Skin of body (tissue), 2 donors: Measurements from ENCODE around the gene CTNNA2. TPM values are rescaled to one million over a fixed set of nuclear protein-coding genes. Genes with fewer than 3 reads are reported as not detected.

ENCODE experiments used
- DNase-seq: peaks from one replicate; lab custom pipeline; 2025; lab: John Stamatoyannopoulos, UW
- total RNA-seq: library from RNA; depleted of rRNA; stranded (reverse); fragments of >200 nt; gene quantifications from one replicate; pipeline ENCODE4 v1.2.3, GENCODE V29; 2014

The CTNNA2 gene
- total RNA-seq, 1 donor from 2014 or later = 0.49 TPM

DNA sequence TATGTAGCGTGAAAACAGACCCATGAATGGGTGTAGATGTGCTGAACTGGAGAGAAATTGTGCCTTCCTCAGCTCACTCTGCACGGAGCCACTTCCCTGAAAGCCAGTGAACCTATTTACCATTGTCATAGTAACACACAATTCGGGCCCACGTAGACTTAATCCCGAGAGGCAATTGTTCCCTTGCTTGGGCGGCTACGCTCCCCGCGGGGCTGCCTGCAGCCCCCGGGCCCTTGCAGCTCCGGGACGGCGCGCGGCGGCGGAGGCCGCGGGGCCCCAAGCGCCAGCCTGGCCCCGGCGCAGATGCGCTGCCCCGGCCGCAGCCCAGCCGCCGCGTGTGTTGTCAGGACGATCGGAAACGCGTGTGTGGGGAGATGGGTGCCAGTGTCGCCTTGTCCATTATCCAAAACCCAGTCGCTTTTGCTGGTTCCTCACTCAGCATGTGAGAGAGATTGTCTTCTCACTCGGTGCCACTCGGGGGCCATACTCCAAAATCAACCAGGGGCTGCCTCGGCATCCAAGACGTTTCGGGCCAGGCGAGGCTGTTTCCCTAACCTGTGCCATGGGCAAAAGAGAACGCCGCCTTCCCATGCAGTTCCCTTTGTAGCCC is 809.6 kb downstream of the CTNNA2 start:
- no peak for DNase-seq

DNA sequence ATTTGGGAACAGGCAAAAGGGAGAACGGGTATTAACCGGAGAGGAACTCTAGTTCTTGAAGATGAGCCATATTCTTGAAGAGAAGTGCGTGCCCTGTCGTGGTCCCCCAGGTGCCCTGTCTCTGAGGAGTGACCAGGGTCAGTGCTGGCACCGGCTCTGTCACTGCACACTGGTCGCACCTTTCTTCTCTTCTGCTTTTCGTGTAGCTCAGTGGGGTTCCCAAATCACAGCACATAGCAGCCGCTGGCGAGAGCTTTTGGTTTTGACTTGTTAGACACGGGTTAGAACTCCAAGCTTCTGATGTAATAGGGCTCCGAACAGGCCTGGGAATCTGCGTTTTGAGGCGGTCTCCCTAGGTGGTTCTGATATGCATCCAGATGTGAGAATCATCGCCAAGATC is 810.1 kb downstream of the CTNNA2 start:
- no peak for DNase-seq

DNA sequence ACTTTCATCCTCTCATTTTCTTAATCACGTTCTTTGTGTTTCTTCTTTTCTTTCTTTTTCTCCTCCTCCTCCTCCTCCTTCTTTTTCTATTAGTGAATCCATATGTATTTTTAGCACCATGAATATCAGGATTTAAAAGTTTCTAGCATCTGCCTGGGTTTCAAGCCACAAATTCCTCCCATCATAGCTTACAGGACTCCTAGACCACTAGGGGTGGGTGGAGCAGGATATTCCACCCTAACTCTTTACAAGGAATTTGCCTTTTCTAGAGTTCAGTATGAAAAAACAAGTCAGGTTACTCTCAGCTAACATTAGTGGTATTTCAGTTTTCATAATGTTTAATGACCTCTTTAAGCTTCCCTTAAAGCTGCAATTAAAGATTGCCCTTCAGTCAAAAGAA is 810.8 kb downstream of the CTNNA2 start:
- DNase-seq = no peak

DNA sequence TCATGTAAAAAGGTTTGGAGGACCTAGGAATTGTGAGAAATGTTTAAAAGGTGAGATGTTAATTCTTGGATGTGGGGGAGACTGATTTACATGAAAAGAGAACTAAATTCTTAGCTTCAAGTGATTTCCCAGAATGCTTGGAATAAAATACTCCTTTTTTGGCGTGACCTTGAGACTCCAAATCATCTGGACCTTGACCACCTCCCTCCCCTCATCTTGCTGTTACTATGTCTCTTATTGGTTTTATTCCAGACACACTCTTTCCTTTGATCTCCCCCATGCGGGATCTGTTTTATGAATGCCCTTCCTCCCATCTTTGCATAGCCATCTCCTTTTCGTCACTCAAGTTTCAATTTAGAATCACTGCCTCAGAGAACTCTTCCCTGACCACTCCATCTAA is 811.7 kb downstream of the CTNNA2 start:
- DNase-seq = no peak

DNA sequence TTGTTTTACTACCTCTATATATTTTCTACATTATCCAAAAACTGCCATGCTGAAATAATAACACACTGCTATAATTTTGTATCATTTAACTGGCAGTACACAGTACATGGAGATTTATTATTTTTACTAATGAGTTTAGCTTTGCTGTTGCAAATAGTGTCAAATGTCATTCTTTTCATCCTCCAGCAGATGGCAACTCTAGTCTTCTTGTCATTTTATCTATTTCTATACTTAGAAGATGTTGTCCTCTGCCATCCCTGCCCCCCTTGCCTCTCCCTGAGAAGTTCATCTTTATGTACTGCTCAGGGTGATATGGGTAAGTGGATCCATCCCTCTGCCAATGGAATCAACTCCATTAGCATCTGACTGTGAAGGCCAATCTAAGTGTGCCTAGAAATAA is 813.4 kb downstream of the CTNNA2 start:
- peak; percentile 7 for DNase-seq

DNA sequence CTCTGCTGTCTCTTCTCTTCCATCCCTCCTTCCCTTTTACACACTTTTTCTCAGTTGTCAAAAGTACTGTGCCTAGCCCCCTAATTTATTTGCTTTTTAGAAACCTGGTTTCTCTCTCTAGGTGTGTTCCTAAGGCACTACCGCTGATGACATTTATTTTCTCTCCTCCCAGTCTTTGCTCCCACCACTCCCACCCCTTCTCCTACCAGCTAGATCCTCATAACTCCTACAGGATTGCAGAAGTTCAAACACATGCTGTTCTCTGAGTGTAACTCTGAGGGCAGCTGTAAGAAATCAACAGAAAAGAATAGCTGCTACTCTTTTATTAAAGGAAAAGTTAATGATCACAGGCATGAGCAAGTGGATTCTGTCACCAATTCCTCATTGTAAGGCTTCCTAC is 814.0 kb downstream of the CTNNA2 start:
- no peak for DNase-seq

DNA sequence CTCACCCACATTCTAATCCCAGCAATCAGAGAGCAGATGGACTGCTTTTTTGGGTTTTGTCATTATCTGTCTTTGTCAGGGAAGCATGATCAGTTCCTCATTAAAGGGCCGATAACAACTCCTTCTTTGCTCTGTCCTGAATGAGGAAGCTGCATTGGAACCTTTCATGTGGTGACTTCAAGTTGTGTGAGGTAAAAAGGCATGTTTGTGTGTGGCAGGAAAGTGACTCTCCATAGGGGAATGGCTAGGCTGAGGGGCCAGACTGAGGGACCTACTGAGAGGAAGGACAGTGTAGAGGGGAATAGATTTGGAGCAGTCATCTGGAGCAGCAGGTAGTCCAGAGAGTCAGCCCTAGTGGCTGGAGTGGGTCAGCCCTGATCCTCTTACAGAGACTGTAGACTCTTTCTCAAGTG is 815.3 kb downstream of the CTNNA2 start:
- no peak for DNase-seq

DNA sequence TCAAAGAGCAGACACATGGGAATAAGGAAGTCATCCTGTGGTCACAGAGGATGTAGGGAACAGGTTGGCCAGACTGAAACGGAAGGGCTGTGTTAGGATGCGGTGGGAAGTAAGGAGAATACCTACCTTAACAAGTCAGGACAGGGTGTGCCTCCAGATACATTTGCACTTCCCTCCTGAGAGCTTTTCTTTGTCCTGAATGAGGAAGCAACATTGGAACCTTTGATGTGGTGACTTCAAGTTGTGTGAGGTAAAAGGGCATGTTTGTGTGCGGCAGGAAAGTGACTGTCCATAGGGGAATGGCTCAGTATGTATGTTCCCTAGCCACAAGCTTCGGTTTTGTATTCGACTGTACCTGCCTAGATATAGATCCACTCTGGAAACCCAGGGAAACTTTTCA is 816.6 kb downstream of the CTNNA2 start:
- DNase-seq = no peak

DNA sequence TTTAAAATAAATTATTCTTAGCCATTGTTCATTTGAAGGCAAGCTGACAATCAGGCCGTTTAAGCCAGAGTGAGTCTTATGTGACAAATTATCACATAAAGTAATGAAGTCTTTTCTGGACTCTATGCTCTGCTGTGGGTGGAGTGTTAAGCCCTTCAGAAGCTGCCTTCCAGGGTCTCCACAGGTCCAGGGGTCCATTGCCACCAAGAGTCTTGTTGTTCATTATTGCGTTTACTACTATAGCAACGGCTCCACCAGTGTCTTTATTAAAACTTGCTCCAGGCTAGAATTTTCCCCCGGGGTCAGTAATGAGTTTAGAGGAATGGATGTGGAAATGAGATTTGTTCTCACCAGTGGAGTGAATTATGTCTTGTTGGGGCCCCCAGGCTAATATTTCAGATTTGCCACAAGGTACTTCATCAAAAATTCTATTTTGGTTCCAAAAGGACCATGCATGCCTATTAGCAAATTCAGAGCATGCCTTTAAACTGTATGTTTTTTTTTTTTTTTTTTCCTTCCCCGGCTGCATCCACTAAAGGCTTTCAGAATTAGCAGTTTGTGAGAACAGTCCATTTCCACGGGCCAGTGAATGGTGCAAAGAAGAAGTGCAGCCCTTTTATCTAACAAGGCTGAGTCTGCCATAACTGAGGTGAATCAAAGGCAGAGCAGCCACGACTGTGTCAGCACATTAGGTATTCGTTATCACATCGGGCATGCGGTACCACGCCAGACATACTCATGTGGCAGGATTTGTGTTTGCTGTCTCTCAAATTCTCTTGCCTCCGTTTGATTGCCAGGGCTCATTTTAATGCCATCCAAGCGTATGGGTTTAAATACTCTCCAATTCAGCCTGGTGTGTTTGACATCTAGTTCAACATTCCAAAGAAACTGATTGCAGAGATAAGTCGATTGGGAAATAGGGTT is 817.9 kb downstream of the CTNNA2 start:
- DNase-seq = no peak

DNA sequence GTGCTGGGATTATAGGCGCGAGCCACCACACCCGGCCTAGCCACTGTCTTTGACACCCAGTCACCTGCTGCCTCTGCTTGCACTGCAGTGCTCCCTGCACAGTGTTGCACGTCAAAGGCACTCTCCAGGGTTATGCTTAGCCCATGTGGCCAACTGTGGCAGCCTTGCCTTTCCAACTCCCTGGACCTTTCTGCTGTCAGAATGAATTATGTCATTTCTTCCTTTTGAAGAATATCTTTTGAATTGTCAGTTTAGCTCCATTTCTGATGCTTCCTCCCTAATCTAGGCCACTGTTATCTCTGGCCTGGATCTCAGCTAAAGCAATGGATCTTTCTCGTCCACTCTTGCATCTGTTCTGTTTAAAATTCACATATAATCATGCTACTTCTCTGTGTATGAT is 821.0 kb downstream of the CTNNA2 start:
- no peak for DNase-seq

DNA sequence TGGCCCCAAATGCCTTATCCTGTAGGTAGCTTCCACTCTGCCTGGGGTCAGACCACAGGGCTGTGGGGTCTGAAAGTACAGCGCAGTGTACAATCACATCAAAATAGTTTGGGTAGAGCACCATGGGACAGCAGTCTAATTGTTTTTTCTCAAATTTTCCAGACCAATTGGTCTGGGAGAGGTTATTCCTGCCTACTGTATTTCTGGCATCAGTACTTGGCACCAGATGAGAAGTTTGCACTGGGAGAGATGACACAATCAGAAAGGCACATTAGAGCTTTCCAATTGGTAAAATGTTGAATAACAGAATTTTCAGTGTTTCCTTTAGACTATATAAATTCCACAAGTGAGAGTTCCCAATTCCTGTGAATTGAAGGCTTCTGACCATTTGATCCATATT is 822.6 kb downstream of the CTNNA2 start:
- no peak for DNase-seq

DNA sequence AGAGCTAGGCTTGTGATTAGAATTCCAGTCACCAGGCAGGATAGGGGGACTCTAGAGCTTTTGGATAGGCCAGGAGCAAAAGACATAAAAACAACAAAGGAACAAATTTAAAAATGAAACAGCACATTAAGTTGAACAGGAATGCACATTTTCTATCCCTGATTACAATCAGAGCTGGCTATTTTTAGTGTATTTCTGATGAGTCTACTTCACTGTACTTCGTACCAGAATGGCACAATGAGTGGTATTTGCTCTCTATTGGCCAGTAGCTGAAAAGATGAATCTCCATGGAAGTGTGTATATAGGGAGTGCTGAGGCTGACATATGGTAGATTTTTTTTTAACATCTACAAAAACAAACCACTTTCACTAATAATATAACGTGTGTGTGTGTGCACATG is 825.9 kb downstream of the CTNNA2 start:
- no peak for DNase-seq

DNA sequence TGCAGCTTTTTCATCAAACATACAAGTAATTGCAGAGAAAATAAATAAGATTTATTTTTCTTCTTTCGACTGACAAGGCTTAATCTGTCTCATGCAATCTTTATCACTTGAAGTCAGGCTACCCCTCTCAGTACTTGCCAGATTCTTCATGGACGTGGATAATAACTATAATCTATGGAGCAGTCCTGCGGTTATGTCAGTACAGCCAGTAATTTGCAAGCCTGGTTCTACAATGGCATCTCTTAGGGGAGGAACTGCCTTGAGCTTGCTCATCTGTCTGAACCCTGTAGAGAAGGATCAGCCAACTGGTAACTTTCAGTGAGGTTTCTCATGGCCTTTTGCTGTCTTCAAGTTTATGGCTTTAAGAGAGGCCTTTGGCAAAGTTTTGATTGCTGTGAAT is 827.2 kb downstream of the CTNNA2 start:
- DNase-seq = no peak

DNA sequence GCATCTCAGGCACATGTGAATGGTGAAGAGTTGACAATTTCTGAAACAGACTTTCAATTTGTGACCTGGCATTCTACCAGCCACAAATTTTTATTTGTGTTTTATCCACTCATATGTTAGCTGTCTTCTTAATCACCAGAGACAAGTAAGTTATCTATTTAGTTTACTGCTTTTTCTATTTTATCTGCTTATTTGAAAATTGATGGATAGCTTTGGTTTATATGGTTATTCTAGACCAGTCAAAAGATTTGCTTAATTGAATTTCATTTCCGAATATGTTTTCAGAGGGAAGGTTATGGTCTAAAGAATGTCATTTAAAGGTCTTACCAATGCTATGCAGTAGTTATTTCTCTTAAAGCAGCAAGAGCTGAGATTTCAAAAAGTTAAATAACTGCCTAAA is 835.2 kb downstream of the CTNNA2 start:
- no peak for DNase-seq

DNA sequence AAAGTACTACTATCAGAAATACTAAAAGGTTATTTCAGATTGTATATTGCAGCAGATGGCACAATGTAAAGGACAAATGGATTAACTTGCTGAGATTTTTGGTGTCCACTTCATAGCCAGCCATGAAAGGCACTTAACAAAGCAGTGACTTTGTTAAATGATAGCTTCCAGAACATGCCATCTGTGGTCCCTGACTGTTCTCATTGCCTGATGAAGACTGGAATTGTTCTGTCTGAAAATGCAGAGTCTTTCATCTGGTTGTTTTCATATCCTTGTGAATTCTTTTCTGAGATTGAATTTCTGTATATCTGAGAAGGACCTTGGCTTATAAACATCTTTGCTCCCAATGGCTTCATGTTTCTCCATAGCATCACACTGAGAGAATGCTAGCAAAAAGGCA is 836.1 kb downstream of the CTNNA2 start:
- DNase-seq = no peak

DNA sequence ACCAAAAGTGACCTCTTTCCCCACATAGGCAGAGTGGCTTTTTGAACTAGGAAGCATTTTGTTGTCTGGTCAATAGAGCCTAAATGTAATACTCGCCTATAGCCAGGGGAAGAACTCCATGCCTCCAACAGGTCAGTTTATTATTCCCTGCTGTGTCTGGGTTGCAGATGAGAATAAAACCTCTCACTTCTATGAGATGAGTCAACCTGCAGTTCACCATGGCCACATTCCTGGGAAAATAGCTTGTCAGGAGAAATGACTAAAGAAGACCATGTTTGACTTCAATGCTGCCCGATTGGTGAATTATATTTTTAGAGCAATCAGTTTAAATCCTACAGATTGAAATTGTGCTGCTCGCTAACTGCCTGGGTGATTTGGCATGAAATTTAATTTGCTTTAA is 838.4 kb downstream of the CTNNA2 start:
- DNase-seq = no peak

DNA sequence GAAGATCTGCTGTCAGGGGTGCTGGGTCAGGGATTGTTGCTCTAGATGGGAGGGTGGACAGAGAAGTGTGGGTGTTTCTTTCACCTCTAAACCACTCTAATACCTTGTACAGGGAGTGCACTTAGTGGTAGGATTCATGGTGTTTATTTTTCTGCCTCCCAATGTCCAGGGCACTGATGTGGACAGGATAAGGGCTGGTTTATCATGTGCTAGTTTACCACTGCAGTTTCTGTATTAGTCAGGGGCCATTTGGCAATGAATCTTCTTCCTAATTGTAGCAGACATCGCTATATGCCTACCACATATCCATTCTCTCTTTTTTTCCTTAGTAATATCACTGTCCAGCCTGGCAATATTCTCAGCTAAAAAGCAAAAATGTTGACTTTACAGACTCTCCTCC is 842.0 kb downstream of the CTNNA2 start:
- DNase-seq = no peak

DNA sequence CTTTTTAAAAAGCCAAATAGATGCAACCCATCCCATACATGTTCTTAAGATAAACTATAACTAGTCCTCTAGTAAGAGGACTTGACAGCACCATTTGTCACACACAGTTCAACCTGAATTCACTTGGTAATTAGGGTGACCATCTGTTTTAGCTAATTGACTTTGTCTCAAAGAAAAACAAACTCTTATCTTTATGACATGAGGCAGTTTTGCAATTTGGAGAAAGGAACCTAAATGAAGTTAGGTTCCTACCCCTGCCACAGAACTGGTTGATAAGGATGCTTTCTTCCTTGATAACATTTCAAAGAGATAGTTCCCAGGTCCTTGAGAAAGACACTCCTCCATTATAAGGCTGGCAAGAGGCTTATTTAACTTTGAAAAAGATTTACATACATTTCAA is 849.1 kb downstream of the CTNNA2 start:
- DNase-seq = no peak

DNA sequence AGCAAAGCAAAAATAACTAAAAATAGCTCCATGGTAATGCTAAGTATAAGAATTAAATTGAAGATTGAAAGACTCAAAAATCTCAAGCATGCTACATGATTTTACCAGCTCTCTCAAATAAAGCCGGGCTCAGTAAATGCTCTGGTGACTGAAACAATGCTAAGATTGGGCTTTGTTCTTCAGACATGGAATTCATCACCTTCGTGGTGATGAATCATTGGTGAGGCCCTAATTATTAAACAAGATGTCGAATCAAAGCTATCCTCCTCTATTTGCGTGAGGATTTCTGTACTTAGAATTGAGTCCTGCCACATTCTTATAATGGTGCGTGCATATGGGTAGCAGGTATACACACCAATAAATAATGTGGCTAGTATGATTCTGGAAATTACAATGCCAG is 850.5 kb downstream of the CTNNA2 start:
- DNase-seq = no peak

DNA sequence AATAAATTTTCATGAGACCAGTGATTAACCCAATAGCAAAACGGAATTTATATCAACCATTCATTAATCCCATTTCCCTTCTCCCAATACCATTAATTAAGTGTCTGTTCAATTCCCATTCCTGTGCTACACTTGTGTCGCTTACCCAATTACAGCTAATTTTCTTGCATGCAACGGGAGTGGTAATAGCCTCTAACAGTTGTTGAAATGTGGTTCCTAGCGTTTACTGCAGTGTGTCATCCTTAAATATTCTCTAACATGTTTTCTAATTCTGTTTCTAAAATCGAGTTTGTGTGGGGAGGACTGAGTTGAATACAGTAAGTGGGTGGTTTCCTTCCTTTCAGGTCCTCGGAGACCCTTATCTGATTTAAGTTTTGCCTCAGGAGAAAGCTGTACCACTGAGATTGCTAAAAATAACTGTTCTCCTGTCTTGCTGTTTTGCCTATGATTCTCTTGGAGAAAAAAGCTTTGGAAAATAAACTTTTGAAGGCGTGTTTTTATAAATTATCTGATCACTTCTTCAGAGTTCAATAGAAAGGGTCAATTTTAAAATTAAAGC is 851.0 kb downstream of the CTNNA2 start:
- DNase-seq = no peak

DNA sequence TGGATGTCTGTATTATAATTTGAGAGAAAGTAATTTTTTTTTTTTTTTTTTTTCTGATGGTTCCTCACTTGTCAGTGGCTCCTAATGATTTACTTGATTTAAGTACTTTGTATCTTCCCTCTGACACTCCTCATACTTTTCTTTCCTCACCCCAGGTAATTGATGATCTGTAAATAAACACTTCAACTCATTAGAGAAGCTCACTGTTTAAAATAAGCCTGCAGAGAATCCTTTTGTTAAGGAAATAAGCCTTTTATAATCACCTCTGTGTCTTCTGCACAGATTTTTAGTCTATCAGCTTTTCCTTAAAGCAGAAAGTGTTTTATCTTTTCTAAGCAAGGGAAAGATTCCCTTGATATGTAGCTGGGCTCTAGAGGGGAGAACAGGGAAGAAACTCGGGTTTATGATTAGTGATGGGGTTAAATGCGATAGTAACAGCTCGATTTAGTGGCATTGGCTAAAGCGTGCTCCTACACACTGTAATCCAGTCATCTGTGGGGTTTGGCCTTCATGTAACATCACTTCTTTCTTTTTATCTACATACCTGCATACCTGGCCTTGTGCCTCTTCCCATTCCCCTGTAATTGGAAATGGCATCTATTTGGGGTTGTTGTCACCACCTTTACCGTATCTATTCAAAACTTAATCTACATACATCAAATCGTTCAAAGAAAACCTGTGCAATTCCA is 851.8 kb downstream of the CTNNA2 start:
- DNase-seq = no peak

DNA sequence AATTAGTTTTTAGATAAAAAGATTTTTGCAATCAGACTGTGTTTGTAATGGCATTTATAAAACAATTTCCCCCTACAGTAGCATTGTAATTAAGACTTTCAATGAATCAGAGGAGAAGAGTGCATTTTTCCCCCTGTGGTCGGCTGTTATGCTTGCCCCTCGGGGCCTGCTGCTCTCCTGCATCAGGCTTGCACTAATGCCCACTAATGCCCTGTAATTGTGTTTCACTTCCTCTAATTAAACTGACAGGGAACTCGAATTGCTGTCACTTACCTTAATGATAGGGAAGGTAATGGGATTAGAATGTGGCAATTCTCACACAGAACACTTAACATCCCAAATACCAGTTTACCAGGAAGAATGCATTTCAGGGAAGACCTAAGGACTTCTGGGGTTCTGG is 852.9 kb downstream of the CTNNA2 start:
- DNase-seq = no peak
